HL-60 (cell line): ENCODE measurements around the gene REEP1.

Experiments used
- DNase-seq, 2 experiments: peaks; one replicate each; pipeline ENCODE4 v3.0.0-alpha.2; 2010 to 2020; ENCODE audit warnings: low read depth in 1 of 2, low spot score in 1 of 2
- H3K27ac ChIP-seq: fragments of 250-450 bp; sonication (Bioruptor Pico); replicated peaks from 2 replicates; pipeline ENCODE4 v1.5.1; 2020; ENCODE audit warnings: mild to moderate bottlenecking, moderate library complexity
- H3K27me3 ChIP-seq: fragments of 250-450 bp; sonication (Bioruptor Pico); 2 replicates; pipeline ENCODE4 v1.5.1; 2021; ENCODE audit warnings: mild to moderate bottlenecking, moderate library complexity; ENCODE audit not compliant: insufficient read depth, poor library complexity, severe bottlenecking
- H3K4me3 ChIP-seq: replicated peaks from 2 replicates; pipeline ENCODE4 v1.5.1; 2011; ENCODE audit warnings: mild to moderate bottlenecking, control low read depth, low read length; ENCODE audit not compliant: insufficient read depth
- GABPA ChIP-seq: IDR thresholded peaks from 2 replicates; pipeline ENCODE4 v1.6.1; 2012; ENCODE audit warnings: low read depth
- POLR2AphosphoS5 ChIP-seq: IDR thresholded peaks from 2 replicates; pipeline ENCODE4 v1.6.1; 2012; ENCODE audit warnings: low read depth
- SPI1 ChIP-seq: IDR thresholded peaks from 2 replicates; pipeline ENCODE4 v1.6.1; 2012; ENCODE audit warnings: low read depth, mild to moderate bottlenecking, borderline replicate concordance
- TF ChIP-seq, protein P1 (sequence below): IDR thresholded peaks from one replicate; pipeline ENCODE4 v1.5.1; 2011; ENCODE audit warnings: low read length, control low read depth, inconsistent platforms; ENCODE audit not compliant: insufficient read depth
- TF ChIP-seq, protein P2 (sequence below): IDR thresholded peaks from 2 replicates; pipeline ENCODE4 v1.6.1; 2012; ENCODE audit warnings: low read depth; ENCODE audit not compliant: insufficient replicate concordance

The REEP1 gene

DNA sequence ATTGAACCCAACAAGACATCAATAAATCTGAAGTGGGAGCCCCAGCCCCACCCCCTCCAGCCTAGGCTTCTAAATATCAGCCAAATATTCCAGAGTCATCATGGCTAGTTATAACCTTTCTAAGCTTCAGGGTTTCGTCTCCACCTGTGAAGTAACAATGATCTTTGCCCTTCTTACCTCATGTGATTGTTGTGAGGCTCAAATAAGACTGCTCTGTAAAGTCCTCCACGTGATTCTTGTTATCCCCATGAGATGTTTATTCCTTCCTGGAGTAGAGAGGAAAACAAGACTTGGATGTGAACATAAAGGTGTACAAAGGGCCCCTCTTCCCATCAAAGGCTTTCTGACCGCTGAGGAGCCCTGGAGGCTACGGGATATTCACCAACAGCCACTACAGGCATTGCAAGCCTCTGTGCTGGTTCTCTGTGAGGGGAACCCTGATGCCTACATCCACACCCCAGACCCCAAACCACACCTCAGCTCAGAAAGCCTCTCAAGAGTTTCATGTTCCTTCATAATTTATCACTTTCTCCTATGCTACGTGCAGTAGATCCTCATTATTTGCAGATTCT, 20.1 kb upstream of the REEP1 start:
- H3K27me3 ChIP-seq: no peaks in the 10 kb centered on the region

DNA sequence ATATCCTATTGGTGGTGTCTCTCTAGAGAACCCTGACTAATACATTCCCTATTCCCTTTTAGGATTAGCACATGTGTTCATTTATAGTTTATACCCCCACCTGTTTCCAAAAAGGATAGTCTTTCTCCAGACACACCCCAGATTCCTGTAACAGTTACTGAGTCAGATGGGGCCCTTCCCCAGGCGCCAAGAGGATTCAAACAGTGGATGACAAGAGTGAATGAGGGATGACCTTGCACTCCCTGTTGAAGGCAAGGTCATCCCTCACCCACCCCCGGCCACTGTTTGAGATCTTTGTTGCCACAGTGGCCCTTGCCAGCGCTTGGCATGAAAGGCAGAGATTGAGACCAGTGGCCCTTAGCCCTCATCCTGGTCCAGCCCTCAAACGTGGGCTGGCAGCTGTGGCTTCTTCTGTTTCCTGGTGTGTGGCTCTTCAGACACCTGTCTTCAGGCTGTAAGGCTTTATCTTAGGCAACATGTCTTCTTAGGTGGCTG, 15.3 kb upstream of the REEP1 start:
- TF ChIP-seq GABPA (no peak), POLR2AphosphoS5 (no peak)
- H3K4me3 ChIP-seq: no peak overlapping the region
- no peak overlapping the region for H3K27ac ChIP-seq
- no peak for DNase-seq
- no peaks in the 10 kb centered on the region for H3K27me3 ChIP-seq

More for the DNA sequence above, 20.1 kb upstream of the REEP1 start:
- DNase-seq: no peak
- Histone ChIP-seq H3K4me3 (no peak overlapping the region), H3K27ac (no peak overlapping the region)
- no peak for TF ChIP-seq GABPA
- TF ChIP-seq, protein P1, sequence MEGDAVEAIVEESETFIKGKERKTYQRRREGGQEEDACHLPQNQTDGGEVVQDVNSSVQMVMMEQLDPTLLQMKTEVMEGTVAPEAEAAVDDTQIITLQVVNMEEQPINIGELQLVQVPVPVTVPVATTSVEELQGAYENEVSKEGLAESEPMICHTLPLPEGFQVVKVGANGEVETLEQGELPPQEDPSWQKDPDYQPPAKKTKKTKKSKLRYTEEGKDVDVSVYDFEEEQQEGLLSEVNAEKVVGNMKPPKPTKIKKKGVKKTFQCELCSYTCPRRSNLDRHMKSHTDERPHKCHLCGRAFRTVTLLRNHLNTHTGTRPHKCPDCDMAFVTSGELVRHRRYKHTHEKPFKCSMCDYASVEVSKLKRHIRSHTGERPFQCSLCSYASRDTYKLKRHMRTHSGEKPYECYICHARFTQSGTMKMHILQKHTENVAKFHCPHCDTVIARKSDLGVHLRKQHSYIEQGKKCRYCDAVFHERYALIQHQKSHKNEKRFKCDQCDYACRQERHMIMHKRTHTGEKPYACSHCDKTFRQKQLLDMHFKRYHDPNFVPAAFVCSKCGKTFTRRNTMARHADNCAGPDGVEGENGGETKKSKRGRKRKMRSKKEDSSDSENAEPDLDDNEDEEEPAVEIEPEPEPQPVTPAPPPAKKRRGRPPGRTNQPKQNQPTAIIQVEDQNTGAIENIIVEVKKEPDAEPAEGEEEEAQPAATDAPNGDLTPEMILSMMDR: no peak
- TF ChIP-seq, protein P2, sequence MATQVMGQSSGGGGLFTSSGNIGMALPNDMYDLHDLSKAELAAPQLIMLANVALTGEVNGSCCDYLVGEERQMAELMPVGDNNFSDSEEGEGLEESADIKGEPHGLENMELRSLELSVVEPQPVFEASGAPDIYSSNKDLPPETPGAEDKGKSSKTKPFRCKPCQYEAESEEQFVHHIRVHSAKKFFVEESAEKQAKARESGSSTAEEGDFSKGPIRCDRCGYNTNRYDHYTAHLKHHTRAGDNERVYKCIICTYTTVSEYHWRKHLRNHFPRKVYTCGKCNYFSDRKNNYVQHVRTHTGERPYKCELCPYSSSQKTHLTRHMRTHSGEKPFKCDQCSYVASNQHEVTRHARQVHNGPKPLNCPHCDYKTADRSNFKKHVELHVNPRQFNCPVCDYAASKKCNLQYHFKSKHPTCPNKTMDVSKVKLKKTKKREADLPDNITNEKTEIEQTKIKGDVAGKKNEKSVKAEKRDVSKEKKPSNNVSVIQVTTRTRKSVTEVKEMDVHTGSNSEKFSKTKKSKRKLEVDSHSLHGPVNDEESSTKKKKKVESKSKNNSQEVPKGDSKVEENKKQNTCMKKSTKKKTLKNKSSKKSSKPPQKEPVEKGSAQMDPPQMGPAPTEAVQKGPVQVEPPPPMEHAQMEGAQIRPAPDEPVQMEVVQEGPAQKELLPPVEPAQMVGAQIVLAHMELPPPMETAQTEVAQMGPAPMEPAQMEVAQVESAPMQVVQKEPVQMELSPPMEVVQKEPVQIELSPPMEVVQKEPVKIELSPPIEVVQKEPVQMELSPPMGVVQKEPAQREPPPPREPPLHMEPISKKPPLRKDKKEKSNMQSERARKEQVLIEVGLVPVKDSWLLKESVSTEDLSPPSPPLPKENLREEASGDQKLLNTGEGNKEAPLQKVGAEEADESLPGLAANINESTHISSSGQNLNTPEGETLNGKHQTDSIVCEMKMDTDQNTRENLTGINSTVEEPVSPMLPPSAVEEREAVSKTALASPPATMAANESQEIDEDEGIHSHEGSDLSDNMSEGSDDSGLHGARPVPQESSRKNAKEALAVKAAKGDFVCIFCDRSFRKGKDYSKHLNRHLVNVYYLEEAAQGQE: no peak
- no peak for TF ChIP-seq POLR2AphosphoS5
- TF ChIP-seq SPI1: no peak

DNA sequence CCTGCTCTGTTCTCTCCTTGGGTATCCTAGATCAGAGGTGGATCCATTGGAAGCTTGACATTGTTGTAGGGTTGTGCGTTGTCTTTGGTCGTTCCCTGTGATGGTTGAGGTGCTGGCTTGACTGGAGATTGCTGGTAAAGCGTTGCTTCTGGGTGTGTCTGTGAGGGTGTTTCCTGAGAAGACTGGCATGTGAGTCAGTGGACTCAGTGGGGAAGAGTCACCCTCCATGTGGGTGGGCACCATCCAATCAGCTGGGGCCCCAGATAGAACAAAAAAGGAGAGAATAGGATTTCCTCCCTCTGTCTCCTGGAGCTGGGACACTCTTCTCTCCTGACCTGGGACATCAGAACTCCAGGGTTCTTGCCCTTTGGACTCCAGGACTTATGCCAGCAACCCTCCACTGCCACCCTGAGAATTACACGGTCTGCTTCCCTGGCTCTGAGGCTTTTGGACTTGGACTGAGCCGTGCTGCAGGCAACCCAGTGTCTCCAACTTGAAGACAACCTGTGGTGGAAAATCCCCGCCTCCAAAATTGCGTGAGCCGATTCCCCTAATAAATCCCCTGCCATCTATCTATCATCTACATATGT, 14.8 kb upstream of the REEP1 start:
- Histone ChIP-seq H3K27me3 (no peaks in the 10 kb centered on the region), H3K27ac (no peak overlapping the region), H3K4me3 (no peak overlapping the region)
- TF ChIP-seq GABPA: no peak
- TF ChIP-seq SPI1: no peak
- TF ChIP-seq, protein P2: no peak
- TF ChIP-seq, protein P1: no peak
- TF ChIP-seq POLR2AphosphoS5: no peak
- DNase-seq: no peak

DNA sequence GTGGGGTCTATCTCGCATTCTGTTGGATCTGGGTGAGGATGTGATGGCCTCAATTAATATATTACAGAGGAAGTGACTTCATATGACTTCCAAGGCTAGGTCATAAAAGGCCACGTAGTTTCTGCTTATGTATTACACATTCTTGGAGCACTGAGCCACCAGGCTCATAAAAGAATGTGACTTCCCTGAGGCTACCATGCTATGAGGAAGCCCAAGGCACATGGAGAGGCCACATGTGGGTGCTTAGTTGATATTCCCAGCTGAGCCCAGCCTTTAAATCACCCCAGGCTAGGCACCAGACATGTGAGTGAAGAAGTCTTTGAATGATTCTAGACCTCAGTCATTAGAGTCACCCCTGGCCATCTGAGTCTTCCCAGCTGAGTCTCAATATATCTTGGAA, 13.3 kb upstream of the REEP1 start:
- no peak for TF ChIP-seq SPI1
- TF ChIP-seq GABPA: no peak
- no peak for TF ChIP-seq POLR2AphosphoS5
- TF ChIP-seq, protein P1: no peak
- TF ChIP-seq, protein P2: no peak
- Histone ChIP-seq H3K27ac (no peak overlapping the region), H3K4me3 (no peak overlapping the region), H3K27me3 (peaks cover 2% of the 10 kb centered on the region)
- no peak for DNase-seq
